ENCODE results near the gene MCM3AP.

- no peak for TF ChIP-seq ZNF274 (IDR thresholded peaks at IDR 0.05; ENCODE audit: low read depth, low read length)
- no peak for TF ChIP-seq YY1 (IDR thresholded peaks at IDR 0.05; ENCODE audit: insufficient read depth, insufficient read length)
- TF ChIP-seq SUZ12 (IDR thresholded peaks at IDR 0.05; ENCODE audit: extremely low read depth, insufficient read depth, insufficient read length): no peak
Observed at GRCh38 chr21:46253610-46254124, 31.7 kb downstream of the MCM3AP start.

All from NT2/D1 (cell line).